HG02884 (cell line): ENCODE measurements around the gene BPIFB4.
"Not testable (repeated sequence)": the region's sequence is repeated elsewhere in the genome, so short reads cannot be mapped to it uniquely, and the experiment has no call there.

Experiments used
- ATAC-seq: cut with Tn5 transposase; IDR thresholded peaks from one replicate; pipeline ENCODE4 v1.9.1; 2021; ENCODE audit warnings: mild to moderate bottlenecking, moderate library complexity; ENCODE audit not compliant: unreplicated experiment

Gene BPIFB4

DNA sequence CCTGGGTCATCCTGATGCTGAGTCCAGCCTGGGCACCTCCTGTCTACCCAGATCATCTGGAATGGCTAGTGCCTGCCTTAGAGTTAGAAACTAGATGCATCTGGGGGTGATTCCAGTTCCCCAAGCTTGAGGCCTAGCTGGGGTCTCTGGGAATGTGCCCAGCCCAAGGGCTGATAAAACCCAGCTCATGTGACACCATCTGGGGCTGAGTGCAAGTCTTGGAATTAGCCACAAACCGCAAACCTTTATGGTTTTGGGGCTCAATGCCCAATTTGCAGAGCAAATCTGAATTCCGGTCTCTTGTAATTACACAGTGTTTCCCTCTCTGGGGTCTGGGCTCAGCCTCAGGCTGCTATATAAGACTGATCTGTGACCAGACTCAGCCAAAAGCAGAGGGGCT, at the start of gene BPIFB4:
TSS of gene BPIFB4 (plus strand) at position 385 of the 400 bp plus-strand sequence. CDS start 1,884 bp downstream, outside the sequence.
- ATAC-seq = no peak

DNA sequence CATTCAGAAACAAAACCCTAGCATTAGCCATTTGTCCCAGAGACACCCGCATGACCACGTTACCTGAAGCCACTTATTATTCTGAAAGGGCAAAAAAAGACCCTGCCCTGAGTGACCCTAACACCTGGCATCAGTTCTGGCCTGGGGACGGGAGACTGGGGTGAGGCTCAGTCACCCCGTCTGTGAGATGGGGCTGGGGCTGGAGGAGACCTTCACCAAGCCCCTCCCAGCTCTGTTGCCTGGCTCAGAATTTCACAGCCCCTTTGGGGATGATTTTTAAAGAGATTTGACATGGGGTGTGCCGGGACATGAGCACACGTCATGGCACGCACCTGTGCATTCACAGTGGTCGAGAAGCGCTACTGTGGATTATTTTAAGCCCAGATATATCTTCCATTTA, 49.4 kb upstream of the BPIFB4 start:
- ATAC-seq = no peak

DNA sequence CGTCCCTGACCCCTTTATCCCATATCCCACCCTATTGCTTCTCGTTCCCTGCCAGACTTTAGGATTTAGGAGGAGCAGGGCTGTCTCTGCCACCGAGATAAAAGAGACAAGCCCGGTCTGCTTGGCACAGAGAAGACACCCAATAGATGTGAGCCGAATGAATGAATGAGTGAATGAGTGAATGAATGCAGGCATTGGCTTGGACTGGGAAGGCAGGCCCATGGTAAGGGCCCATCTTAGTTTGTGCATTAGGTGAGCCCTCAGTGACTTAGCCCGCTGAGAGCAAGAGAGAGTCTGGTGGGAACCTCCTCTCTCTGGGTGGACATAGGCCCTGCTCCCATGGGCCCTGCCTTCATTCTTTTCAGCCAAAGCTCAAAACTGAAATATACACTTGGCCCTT, 48.9 kb upstream of the BPIFB4 start:
- no peak for ATAC-seq

DNA sequence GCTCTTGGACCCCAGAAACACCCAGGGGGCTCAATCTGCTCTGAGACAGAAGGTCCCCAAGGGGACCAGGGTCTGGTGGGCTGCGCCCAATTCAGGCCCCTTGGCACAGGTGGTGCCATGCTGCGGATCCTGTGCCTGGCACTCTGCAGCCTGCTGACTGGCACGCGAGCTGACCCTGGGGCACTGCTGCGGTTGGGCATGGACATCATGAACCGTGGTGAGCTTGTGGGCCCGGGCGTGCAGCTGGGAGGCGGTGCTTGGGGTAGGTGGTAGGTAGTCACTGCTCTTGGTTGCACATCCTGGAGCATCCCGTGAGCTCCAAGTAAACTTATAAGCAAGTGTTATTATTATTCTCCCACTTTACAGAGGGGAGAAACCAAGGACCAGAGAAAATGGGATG, 47.9 kb upstream of the BPIFB4 start, which contains the start of gene BPIFB6:
TSS of gene BPIFB6 (plus strand) at position 118 of the 400 bp plus-strand sequence. CDS start at position 118, 0 bp downstream.
- no peak for ATAC-seq

DNA sequence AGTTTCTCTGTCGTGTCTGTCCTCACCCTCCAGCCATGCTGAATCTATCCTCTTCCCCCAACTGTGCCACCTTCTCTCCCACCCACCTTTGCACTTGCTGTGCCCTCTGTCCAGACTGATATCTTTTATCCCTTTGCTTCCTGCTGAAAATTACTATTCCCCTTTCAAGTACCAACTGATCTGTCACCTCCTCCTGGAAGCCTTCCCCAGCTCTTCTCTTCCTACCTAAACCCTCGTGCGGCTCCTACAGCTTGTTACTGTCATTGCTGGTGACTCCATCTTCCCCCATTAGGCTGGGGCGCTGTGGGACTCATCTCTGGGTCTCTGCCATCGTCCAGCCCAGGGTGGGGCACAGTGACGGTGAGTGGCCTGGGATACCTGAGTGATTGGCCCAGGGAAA, 46.9 kb upstream of the BPIFB4 start:
- no peak for ATAC-seq

DNA sequence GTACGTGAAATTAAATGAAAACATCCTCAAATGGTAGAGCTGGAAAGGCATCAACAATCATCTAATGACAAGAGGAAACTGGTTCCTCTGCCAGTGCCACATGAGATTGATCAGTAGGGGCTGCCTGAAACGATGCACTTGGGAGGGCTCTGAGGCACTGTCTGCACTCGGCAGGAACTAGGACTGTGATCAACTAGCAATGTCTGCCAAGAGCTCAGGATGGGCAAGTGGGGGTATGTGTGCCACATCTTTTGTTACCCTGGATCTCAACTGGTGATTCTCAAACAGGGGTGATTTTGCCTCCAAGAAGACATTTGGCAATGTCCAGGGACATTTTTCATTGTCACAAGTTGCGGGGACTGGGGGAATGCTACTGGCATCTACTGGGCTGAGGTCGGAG, 46.1 kb upstream of the BPIFB4 start:
- ATAC-seq = no peak

DNA sequence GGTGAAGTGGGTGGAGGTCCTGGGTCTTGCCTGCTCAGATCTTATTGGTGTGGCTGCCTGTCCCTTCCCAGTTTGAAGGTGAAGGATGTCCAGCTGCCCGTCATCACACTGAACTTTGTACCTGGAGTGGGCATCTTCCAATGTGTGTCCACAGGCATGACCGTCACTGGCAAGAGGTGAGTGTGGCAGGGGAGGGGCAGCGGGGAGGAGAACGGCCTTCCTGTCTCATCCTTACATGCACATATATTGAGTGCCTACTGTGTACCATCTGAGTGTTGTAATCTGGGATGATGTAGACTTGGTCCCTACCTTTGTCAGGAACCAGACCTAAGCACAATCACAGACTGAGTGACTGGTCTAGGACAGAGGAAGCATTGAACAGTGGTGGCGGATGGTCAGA, 45.3 kb upstream of the BPIFB4 start:
- no peak for ATAC-seq

DNA sequence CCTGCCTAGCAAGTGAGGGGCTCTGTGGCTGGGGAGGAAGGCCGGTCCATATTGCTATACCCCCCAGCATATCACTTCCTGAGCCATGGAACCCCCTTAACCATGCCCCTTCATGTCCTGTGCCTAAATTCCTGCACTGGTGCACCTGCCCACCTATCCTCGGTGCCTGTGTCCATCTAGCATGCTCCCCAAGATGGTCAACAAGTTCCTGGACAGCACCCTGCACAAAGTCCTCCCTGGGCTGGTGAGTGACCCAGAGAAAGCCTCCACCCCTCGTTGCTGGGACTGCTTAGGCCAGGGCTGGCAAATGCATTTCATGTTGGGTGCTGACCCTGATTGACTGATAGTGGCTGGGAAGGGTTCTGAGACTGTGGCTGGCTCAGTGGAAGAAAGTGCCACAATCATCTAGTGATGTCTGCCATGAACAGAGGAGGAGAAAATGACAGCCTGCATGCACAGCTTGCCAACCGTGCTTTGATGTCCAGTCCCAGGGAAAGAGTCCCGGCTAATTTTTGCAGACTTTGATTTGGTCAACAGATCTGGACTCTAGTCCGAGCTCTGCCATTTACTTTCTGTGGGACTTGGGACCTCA, 44.4 kb upstream of the BPIFB4 start:
- no peak for ATAC-seq

DNA sequence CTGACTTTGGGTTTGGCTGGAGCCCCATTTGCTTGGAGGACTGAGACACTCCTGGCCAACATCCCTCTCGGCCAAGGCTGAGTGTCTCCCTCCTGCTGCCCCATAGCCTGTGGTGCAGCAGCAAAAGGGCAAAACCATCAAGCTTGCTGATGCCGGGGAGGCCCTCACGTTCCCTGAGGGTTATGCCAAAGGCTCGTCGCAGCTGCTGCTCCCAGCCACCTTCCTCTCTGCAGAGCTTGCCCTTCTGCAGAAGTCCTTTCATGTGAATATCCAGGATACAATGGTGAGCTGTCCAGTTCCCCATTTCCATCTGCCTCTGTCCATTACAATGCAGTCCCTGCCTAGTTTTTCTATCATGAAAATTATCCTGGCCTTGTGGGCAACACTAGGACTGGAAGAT, 42.0 kb upstream of the BPIFB4 start:
- ATAC-seq = no peak

DNA sequence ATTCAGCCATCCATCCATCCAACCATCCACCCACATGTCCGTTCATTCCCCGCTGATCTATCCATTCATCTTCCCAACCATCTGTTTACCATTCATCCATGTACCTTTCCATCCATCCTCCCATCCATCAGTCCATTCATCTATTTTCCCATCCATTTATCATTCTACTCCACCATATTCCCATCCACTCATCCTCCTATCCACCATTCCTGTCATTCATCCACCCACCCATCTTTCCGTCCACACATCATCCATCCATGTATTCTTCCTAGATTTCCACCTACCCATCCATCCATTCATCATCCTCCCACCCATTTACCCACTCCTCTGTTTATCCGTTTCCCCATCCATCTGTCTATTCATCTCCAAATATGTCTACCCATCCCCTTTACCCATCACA, 41.2 kb upstream of the BPIFB4 start:
- ATAC-seq = no peak

DNA sequence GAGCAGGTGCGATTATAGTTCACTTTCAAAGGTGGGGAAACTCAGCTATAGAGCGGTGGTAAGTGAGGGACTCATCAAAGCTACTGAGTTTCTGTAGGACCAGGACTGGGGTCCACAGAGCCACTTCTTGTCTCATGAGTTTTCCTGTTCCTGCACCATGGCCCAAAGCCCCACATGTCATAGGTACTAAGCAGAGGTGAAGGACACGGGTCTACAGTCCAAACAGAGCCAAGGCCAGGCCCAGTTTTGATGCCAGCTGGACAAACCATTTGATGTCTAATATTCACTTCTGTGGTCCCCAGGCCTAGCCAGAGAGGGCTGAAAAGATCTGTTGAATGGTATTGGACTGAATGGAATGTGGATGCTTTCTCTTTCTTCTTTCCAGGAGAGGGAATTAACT, 37.0 kb upstream of the BPIFB4 start:
- ATAC-seq = no peak

DNA sequence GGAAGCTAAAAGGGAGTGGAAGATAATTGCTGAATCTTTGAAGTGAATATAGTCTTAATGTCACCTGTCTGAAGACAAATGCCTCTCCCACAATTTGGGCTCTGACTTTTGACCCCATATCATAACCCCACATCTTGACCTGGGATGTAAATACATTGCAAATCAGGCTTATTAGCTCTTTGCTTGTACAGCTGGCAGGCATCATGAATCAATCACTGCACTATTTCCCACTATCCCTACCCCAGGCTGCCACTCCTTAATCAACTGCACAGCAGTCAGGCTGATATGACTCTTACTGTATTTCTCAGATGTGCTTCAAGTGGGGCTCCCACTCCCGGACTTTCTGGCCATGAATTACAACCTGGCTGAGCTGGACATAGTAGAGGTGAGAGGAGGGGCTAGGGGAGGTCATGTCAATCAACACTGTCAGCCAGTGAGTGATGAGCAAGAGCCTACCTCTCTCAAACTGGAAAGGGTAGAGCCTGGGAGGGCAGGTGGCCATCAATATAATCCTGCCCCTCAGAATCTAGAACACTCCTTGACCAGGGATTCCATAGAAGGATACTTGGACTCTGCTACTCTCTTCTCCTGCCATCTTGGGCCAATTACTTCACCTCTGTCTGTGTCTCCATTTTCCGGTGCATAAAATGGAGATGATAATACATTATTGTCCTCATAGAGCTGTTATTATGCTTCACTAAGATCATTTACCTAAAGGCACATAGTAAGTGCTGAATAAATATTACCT, 36.3 kb upstream of the BPIFB4 start:
- no peak for ATAC-seq

DNA sequence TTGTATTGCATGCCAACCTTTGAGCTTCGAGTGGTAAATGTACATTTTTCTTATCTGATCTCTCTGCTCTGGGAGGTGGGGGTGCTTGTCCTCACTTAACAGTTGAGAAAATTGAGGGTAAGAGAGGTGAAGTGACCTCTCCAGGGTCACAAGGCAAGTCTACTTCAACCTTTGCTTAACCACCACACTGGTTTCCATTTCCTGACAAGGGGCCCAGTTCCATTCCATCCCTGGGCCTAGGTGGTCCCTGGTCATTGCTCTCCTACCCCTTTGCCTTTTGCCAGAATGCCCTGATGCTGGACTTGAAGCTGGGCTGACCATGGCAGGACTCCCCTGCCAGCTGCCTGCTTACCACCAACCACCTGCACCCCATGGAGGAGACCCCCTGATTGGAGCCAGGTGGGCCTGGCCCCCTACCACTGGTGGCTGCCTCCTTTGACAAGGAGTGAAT, 35.7 kb upstream of the BPIFB4 start:
- no peak for ATAC-seq

DNA sequence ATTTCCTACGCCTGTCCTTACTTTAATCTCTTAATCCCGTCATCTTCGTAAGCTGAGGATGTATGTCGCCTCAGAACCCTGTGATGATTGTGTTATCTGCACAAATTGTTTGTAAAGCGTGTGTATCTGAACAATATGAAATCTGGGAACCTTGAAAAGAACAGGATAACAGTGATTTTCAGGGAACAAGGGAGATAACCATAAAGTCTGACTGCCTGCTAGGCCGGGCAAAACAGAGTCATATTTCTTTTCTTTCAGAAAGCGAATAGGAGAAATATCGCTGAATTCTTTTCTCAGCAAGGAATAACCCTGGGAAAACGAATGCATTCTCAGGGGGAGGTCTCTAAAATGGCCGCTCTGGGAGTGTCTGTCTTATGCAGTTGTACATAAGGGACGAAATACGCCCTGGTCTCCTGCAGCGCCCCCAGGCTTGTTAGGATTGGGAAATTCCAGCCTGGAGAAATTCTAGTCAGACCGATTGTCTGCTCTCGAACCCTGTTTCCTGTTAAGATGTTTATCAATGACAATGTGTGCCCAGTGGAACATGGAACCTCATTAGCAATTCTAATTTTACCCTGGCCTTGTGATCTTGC, 34.2 kb upstream of the BPIFB4 start:
- ATAC-seq = not testable (repeated sequence)

DNA sequence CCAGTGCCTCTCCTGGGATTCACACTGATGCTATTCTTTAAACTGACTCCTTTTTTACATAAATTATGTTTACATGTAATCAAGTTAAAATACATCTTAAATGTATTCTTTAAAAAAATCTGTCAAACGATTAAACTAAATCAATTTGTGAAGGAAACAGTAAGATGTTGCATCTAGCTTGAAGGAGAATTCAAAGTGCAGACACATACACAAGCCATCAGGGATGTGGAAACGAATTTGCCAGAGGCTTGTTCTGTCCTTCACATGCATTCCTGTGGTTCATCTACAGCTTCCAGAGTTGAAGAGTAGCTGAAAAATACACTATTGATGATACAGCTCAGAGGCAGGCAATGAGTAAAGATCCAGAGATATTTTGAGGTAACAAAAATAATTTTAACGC, 33.0 kb upstream of the BPIFB4 start:
- ATAC-seq = no peak

DNA sequence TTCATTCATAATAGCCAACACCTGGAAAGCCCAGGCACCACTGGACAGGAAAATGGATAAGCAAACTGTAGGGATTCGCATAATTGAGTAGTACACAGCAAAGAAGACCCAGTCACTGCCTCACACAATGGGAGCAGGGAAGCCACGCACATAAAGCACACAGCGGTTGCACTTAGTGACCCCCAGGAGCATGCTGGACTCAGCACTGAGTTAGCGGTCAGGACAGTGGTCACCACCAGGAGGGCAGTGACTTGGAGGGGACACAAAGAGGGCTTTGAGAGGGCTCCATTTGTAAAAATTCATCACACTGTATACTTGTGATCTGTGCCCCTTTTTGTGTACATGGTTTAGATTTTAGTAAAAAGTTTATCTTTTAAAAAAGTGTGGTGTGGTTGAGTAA, 28.1 kb upstream of the BPIFB4 start:
- no peak for ATAC-seq

DNA sequence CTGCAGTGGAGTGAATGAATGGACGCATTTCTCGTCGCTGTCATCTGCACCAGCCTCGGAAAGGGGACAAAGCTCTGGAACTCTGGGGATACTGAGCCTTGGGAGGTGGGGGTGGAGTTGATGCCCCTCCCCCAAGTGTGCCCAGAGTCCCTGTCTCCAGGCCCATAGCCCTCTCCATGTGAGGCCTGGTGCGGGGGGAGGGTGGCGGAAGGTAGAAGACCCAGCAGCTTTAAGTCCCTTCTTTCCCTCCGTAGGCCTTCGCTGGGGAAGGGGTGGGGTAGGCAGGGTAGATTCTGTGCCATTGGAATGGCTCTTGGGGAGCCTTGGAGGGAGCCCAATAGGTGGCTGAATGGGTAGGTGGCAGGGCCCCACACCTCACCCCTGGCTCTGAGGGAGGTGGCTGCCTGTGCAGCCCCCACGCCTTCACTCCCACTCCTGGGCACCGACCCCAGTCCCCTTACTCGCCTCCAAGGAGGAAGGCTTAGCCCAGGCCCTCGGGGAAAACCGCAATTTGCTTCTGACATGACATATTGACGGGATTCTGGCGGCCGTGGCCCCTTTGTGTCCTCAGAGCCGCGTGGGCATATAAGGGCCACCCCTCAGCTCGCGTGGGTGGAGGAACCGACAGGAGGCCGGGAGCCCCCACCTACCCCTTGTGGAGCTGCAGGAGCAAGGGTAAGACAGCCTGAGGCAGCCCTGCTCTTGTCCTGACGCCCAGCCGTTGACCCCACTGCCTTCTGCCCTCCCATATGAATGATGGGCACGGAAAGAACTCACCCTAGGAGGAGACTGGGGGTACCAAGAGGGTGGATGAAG, 25.9 kb upstream of the BPIFB4 start, which contains the start of gene BPIFB3:
TSS of gene BPIFB3 (plus strand) at position 613 of the 816 bp plus-strand sequence. CDS start 1,533 bp downstream, outside the sequence.
- no peak for ATAC-seq

DNA sequence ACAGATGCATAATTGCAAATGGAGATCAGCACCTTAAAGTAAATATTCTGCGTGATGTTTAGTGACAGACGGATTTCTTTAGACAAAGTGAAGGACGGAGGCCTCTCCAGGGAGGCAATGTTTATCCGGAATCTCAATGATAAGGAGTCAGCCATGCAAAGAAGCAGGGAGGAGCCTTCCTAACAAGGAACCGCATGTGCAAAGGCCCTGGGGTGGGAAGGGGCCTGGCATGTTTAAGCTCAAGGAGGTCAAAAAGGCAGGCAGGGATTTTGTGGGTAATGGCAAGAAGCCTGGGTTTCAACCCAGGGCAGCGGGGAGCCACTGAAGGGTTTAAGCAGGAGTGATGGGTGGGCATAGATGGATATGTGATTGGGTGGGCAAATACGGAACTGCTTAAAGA, 25.1 kb upstream of the BPIFB4 start:
- ATAC-seq = no peak

DNA sequence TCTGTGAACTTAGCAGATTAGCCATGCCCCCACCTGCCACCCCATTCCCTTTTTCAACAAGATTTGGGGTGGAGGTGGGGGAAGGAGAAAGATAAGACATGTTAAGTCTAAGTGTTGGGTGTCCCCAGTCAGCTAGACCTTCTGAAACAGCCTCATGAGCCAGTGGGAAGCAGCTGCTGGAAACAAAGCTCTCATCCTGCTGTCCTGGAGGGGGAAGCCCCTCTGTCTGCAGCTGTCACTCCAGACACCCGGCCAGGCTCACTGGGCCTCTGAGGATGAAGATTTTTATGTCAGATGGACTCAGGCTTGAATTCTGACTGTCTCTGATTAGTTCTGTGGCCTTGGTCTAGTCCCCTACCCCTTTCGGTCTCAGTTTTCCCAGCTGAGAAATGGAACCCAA, 24.7 kb upstream of the BPIFB4 start:
- no peak for ATAC-seq

DNA sequence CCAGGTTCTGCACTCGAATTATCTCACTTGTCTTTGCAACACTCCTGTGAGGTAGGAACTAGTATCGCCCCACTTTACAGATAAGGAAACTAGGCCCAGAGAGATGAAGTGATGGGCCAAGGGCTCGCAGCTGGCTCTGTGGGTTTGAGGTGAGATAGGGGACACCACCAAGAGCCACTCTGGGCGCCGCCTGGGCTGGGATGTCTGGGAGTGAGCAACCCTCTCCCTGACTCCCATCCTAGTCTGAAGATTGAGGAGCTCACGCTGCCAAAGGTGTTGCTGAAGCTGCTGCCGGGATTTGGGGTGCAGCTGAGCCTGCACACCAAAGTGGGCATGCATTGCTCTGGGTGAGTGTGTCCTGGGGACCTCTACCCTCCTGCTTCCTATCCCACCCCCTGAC, 20.3 kb upstream of the BPIFB4 start:
- ATAC-seq = no peak

DNA sequence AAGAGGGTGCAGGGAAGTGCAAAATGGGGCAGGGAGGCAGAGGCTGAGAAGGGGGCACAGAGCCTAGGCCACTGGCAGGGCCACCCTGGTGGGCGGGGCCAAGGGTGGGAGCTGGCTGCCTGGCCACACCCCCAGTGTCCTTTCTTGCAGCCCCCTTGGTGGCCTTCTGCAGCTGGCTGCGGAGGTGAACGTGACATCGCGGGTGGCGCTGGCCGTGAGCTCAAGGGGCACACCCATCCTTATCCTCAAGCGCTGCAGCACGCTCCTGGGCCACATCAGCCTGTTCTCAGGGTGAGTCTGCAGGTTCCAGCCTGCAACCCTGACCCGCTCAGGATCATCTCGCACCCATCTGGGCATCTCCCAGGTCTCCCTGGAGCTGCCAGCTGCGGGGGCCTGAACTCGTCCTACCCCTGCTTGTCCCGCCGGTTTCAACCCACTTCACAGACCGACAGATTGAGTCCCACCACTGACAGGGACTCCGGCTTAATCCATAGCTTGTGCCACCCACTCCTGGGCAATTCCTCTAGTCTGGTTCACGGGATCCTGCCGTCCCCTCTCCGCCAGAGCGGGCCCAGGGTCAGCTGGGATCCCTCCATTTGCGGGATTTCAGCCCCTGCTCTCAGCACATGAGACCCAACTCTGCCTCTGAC, 19.6 kb upstream of the BPIFB4 start:
- no peak for ATAC-seq
